SJCRH30 (cell line): ENCODE data around the gene NOLC1. TPM values are rescaled to one million over a fixed set of nuclear protein-coding genes. Genes with fewer than 3 reads are reported as not detected.
A peak's percentile ranks its signal among the peaks of the same experiment; 100 is the strongest.

Experiments
- DNase-seq, 2 experiments: peaks; one replicate each; pipeline ENCODE4 v3.0.0-alpha.2; 2015 to 2020
- H3K27ac ChIP-seq: fragments of 250-450 bp; sonication (Bioruptor Pico); 2 replicates; pipeline ENCODE4 v1.5.1; 2020; ENCODE audit warnings: mild to moderate bottlenecking, moderate library complexity
- H3K27me3 ChIP-seq: fragments of 250-450 bp; sonication (Bioruptor Pico); 2 replicates; pipeline ENCODE4 v1.5.1; 2020; ENCODE audit warnings: mild to moderate bottlenecking, moderate library complexity
- H3K36me3 ChIP-seq: fragments of 250-450 bp; sonication (Bioruptor Pico); 2 replicates; pipeline ENCODE4 v1.5.1; 2020; ENCODE audit warnings: mild to moderate bottlenecking, moderate library complexity
- H3K4me1 ChIP-seq: fragments of 250-450 bp; sonication (Bioruptor Pico); 2 replicates; pipeline ENCODE4 v1.5.1; 2020; ENCODE audit warnings: mild to moderate bottlenecking, moderate library complexity
- H3K4me3 ChIP-seq: fragments of 250-450 bp; sonication (Bioruptor Pico); 2 replicates; pipeline ENCODE4 v1.5.1; 2020; ENCODE audit warnings: mild to moderate bottlenecking, moderate library complexity
- H3K9me3 ChIP-seq: fragments of 250-450 bp; sonication (Bioruptor Pico); replicated peaks from 2 replicates; pipeline ENCODE4 v1.5.1; 2020; ENCODE audit warnings: mild to moderate bottlenecking, moderate library complexity
- total RNA-seq: library from RNA; depleted of rRNA; stranded (reverse); fragments of >200 nt; shearing (Covaris generic); gene quantifications from 2 replicates; pipeline ENCODE4 v1.2.3, GENCODE V29; 2014; rRNA removed

Gene NOLC1
- 225 and 242 TPM in 2 replicates for total RNA-seq

DNA sequence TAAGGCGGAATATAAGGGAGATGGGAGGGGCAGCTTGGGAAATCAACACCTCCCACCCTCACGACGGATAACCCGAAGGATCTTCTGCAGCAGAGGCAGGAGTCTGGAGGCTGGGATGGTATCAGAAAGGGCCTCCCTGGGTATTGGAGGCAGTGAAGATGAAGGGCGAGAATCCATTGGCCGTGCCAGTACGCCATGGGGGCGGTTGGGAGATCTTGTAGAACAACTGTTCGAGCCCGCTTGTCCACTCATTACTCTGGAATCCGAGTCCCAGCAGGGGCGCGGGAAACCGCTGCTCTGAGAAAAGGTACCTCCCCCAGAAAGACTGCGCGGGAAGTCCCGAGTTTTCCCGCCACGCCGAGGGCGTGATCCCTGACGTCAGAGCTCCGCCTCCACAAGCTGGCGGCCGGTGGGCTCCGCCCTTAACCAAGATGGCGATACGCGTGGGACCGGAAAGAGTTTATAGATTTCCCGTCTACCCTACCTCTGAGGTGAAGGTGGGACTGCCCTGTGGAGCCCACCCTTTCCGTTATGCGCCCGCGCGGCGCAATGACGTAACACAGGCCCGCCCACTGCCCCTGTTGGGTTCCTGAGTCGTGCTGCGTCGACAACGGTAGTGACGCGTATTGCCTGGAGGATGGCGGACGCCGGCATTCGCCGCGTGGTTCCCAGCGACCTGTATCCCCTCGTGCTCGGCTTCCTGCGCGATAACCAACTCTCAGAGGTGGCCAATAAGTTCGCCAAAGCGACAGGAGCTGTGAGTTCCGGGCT lies at the start of gene NOLC1:
Gene NOLC1 (plus strand): TSS at position 616 of the 771 bp plus-strand sequence. CDS start 22 bp downstream, at position 638.
- Histone ChIP-seq H3K36me3 (peaks cover 59% of the 10 kb centered on the region), H3K9me3 (no peaks in the 10 kb centered on the region), H3K27me3 (no peaks in the 10 kb centered on the region), H3K4me1 (peaks cover 6% of the 10 kb centered on the region), H3K4me3 (peak within 1 kb of the TSS; percentile 77), H3K27ac (peak within 1 kb of the TSS; percentile 89)
- peak; percentile 100 for DNase-seq

DNA sequence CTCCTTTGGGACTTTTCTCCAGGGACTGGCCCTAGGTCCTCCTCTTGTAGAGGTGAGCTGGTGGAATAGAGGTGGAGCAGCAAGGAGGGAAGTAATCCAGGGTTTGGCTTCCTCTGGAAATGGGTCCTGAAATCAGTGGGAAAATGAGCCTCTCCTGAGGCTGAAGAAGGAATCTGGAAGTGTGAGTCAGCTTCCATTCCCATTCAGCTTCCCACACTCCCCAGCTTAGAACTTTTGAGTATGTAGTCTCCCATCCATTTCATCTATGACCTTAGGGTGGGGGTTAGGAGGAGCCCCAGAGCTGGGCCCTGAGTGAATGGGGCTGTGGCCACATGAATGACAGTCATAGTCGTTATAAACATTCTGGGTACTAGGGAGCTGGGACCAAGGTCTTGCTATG lies 49.8 kb upstream of the NOLC1 start:
- Histone ChIP-seq H3K9me3 (no peaks in the 10 kb centered on the region), H3K4me1 (no peaks in the 10 kb centered on the region), H3K36me3 (peaks cover 17% of the 10 kb centered on the region), H3K4me3 (no peak overlapping the region), H3K27ac (no peak overlapping the region), H3K27me3 (no peaks in the 10 kb centered on the region)
- no peak for DNase-seq

DNA sequence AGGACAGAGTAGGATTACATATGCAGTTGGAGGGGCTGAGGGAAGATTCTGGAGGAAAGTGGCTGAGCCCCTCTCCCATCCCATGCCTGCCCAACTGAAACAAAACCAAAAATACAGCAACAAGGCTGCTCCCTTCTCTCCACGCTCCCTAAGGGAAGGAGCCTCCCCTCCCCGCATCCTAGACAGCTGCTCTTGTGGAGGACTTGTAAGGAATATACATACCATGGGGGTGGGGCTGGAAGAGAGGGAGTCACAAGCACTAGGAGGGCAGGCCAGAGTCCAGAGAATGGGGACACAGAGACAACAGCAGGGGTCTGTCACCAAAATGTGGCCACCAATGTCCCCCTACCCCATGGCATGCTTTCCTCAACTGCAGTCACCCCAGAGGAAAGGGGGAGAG lies 45.2 kb upstream of the NOLC1 start:
- peaks cover 56% of the 10 kb centered on the region for H3K36me3 ChIP-seq
- peak; percentile 40 to 41 for DNase-seq
- H3K4me3 ChIP-seq = no peak overlapping the region
- H3K9me3 ChIP-seq = no peaks in the 10 kb centered on the region
- H3K4me1 ChIP-seq = no peaks in the 10 kb centered on the region
- no peaks in the 10 kb centered on the region for H3K27me3 ChIP-seq
- no peak overlapping the region for H3K27ac ChIP-seq

DNA sequence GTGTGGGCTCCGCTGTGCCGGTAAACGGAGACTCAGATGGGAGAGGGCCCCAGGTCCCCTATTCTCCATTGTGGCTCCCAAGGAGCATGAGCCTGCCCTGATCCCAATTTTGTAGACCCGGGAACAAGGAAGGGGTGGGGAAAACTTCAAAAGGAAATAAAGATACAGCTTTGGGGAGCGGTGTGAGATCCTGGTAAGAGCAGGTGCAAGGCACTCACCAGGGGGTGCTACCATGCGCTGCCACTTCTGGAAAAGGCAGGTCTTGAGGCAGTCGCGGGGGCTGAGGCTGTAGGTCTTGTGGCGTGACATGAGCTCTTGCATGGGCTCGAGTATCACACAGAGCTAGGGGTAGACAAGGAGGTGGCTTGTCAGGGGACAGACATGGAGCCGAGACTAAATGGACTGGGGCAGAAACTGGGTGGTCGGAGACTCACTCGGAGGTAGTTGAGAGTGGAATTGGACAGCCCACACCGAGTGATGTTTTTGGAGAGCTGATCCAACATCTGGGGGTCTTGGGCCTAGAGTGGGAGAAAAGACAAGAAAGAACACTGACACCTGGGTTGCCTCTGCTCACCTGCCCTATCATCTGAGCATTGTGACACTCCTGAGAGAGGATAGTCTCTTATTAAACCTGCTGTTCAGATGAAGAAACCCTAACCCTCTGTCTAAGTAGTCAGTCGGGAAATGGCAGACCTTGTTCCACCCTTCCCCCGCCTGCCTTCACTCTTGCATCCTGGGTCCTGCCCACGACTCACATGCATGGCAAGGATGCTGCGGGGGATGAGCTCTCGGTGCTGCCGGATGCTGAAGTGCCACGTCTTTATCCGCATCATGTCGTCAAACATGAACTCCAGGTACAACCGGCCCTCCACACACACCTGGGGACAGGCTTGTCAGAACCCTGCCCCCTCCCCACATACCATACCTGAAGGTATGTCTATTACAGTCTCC lies 42.7 kb upstream of the NOLC1 start:
- H3K9me3 ChIP-seq = no peaks in the 10 kb centered on the region
- no peak overlapping the region for H3K4me3 ChIP-seq
- peaks cover 52% of the 10 kb centered on the region for H3K36me3 ChIP-seq
- DNase-seq = no peak
- H3K27ac ChIP-seq = no peak overlapping the region
- no peaks in the 10 kb centered on the region for H3K4me1 ChIP-seq
- no peaks in the 10 kb centered on the region for H3K27me3 ChIP-seq

DNA sequence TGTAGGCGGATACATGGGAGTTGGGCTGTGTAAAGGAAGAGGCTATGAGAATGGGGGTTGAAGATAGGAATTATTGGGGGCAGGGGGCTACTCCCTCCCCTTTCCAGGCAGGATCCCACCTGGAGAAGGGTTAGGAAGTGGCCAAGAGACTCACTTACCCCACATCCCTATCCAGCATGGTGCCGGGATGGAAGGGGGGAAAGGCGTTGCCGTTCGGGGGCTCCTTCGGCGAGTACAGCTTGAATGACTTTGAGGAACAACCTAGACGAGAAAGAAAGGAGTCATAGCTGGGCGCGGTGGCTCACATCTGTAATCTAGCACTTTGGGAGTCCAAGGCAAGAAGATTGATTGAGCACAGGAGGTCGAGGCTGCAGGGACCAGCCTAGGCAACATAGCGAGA lies 40.9 kb upstream of the NOLC1 start:
- no peak for DNase-seq
- Histone ChIP-seq H3K27ac (no peak overlapping the region), H3K36me3 (peaks cover 48% of the 10 kb centered on the region), H3K4me3 (no peak overlapping the region), H3K27me3 (no peaks in the 10 kb centered on the region), H3K9me3 (no peaks in the 10 kb centered on the region), H3K4me1 (peaks cover 8% of the 10 kb centered on the region)

DNA sequence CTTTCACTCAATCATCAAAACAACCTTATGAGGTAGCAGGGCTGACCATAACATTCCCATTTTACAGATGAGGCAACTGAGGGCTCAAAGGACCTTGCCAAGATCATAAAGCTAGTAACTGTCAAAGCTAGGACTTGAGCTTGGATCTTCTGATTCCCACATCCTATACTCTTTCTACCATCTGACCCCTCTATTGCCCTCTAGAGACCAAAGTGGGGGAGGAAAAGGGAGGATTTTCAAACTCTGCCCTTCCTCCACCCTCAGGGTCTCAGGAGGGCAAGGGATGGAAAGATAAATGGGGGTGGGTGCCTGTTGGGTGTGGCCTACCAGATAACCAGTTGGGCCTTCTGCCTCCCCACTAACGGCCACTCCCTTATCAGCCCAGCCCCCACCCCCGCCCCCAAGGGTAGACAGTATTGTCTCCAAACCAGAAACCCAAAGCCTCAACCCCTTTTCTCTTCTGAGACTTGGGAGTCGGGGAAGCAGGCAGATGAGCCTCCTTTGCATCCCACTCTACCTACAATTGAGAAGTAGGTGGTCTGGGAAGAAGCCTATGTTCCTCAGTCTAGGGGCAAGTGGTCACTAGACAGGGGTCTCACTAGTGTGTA lies 39.9 kb upstream of the NOLC1 start:
- no peak overlapping the region for H3K27ac ChIP-seq
- no peaks in the 10 kb centered on the region for H3K27me3 ChIP-seq
- peaks cover 40% of the 10 kb centered on the region for H3K36me3 ChIP-seq
- no peaks in the 10 kb centered on the region for H3K9me3 ChIP-seq
- DNase-seq = peak in 1 of 2 experiments; percentile 43
- peaks cover 12% of the 10 kb centered on the region for H3K4me1 ChIP-seq
- no peak overlapping the region for H3K4me3 ChIP-seq

DNA sequence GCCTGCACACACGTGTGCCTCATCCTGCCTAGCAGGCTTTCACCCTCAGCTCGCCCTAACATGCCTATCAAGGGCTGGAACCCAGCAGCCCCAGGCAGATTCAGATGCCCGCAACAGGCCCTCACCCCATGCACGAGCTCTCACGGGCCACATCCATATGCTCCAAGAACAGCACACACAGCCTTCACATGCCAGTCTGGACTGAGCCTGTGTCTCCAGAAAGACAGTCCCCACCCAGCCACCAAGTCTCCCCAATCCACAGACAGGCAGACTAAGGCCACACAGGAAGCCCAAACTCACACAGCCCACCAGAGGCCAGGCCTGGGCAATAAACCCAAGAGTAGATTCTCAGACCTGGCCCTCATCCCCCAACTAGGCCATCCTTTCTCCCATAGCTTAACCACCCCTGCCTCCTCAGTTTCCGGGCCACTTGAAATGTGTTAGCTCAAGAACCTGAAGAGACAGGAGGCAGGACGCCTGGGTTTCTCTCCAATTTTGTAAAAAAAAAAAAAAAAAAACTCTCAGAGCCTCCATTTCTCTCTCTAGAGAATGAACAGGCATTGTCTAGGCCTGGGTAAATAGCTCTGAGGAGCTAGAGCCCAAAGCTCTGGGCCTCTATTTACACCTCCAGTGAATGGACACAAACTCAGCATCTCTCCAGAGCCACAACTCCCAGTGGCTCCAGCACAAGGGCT lies 38.8 kb upstream of the NOLC1 start:
- Histone ChIP-seq H3K4me1 (peaks cover 21% of the 10 kb centered on the region), H3K27me3 (no peaks in the 10 kb centered on the region), H3K36me3 (peaks cover 30% of the 10 kb centered on the region), H3K4me3 (peak overlapping the region; percentile 84), H3K27ac (no peak overlapping the region), H3K9me3 (no peaks in the 10 kb centered on the region)
- no peak for DNase-seq

DNA sequence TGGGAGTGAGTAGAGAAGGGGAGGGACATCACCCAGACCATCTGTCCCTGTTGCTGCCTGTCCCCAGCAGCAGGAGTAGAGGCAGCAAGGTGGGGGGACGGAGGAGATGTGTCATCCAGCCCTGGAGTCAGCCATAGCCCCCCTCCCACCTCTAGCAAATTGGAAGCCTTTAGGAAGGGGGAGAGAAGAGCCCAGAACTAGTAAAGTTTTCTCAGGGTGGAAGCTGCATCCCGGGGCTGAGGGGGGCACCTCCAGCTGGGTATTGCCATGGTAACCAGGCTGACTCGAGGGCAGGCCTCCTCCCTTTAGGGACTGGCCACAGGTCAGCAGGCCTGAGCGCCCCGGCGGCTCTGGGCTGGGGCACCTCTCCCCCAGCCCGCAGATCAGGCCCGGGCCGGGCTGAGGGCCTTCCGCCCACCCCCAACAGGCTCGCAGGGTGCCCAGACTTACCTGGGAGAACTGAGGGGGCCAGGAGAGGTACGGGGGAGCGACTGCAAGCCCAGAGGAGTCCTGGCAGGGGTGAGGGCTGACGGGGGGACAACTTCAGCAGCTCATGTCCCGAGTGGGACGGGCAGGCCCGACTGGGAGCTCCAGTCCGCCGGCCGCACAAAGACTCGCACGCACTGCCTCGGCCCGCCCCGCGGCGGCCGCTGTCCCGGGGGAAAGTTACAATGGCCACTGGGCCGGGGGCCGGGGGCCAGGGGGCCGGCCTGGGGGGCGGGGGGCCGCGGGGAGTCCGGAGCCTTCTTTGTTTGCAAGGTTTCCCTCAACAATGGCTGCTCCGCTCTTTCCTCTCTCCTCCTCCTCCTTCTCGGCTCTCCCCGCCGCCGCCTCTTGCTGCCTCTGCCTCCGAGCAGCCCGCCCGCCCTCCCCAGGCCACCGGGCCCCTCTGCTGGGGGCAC lies 38.0 kb upstream of the NOLC1 start:
- DNase-seq = peak; percentile 57 to 64
- H3K9me3 ChIP-seq = no peaks in the 10 kb centered on the region
- peaks cover 23% of the 10 kb centered on the region for H3K36me3 ChIP-seq
- peaks cover 27% of the 10 kb centered on the region for H3K4me1 ChIP-seq
- H3K27me3 ChIP-seq = no peaks in the 10 kb centered on the region
- peak overlapping the region; percentile 44 for H3K27ac ChIP-seq
- peak overlapping the region; percentile 84 for H3K4me3 ChIP-seq

DNA sequence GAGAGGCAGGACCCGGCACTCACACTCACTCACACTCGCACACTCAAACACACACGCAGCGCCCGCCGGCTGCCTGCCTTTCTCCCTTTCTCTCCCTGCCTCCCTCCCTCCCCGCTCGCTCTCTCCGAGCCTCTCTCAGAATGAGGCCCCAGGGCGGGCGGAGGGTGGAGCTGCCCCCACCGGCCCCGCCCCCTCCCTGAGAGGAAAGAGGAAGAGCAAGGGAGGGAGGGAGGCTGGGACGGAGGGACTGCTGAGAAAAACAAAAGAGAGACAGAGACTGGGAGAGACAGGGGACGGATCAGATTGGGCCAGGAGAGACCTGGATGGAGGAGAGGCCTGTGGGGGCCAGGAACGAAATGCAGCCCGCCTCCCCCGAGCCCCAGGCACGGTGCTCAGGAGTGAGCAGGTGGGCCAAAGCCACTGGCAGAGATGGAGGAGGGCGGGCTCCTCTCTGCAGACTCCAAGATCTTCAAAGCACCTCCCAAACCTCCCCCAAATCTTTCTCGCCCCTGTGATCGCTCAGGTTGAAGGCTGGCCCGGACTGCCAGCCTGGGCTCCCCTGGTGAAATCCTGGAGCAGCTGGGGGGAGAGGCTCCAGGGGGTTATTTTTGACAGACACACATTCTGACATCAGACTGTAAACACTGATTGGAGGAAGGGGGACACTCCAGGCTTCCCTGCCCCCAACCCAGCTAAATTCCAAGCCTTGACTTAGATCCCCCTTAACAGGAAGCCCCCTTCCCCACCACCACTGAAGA lies 37.1 kb upstream of the NOLC1 start:
- Histone ChIP-seq H3K4me3 (peak overlapping the region; percentile 84), H3K9me3 (no peaks in the 10 kb centered on the region), H3K4me1 (peaks cover 27% of the 10 kb centered on the region), H3K27me3 (no peaks in the 10 kb centered on the region), H3K27ac (no peak overlapping the region), H3K36me3 (peaks cover 14% of the 10 kb centered on the region)
- peak; percentile 94 to 96 for DNase-seq

DNA sequence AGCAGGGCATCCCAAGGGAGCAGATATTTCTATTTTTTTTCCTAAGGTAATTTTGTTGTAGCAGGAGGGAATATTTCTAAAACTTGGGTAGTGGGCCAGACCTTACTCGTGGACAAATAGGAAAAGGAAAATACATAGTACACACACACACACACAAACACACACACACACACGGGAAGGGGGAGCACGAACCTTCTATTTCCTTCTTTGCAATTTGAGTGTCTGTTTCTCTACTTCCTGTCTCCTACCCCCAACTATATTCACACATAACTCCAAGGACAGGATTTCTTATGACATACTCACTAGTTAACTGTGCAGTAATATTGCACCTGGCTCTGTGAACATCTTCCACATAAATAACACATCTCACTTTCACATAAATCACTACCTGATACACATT lies 36.4 kb upstream of the NOLC1 start:
- Histone ChIP-seq H3K9me3 (no peaks in the 10 kb centered on the region), H3K27ac (no peak overlapping the region), H3K4me3 (no peak overlapping the region), H3K27me3 (no peaks in the 10 kb centered on the region), H3K36me3 (peaks cover 7% of the 10 kb centered on the region), H3K4me1 (peaks cover 27% of the 10 kb centered on the region)
- DNase-seq = no peak

DNA sequence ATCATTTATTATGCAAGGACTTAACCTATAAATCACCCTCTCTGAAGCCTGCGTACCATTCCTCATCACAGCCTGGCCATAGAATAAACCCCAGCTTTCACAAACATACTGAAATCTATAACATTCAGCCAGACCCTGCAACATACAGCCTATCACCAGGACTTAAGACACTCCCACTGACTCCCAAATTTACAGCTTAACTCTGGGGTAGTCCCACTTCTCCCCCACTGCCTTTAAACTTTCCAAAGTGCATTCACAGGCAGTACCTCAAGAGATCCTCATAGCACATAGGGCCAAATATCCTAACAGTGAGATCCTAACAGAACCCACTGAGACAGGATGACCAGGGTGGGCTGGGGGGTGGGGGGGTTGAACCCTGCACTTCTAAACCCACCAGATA lies 35.5 kb upstream of the NOLC1 start:
- no peaks in the 10 kb centered on the region for H3K27me3 ChIP-seq
- DNase-seq = no peak
- no peaks in the 10 kb centered on the region for H3K9me3 ChIP-seq
- peaks cover 29% of the 10 kb centered on the region for H3K4me1 ChIP-seq
- no peak overlapping the region for H3K27ac ChIP-seq
- no peak overlapping the region for H3K4me3 ChIP-seq
- H3K36me3 ChIP-seq = no peaks in the 10 kb centered on the region; the same call in 1 of the 2 replicates

DNA sequence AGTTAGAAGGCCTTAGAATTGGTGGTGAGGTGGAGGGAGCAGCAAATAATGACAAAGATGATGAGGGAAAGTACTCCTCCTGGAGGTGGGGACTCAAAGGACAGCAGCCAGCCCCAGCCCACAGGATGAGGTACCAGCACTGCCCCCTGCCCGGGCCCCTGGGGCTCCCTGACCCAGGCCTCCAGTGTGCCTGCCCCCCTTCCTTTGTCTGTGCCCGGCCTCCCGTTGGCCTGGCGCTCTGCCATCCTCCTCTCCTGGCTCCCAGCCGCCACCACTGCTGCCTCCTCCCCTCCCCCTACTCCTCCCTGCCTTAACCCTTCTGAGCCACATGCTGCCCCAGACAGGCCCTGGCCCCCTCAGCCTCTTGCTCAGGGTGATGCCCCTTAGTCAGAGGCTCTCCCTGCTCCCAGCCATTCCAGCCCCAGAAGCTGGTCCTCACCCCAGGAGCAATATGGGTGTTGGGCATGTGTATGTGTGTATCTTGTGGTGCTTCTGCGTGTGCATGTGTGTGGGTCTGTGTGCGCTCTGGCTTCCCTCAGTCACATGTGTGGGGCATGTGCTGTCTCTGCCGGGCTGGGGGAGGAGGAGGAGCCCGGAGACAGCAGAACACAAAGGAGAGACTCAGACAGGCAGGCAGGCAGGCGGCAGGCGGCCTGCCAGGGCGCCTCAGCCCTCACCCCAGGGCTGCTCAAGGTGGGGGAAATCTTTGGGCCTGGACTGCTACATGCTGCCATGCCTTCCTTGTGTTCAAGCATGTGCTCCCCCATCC lies 34.6 kb upstream of the NOLC1 start:
- DNase-seq = peak; percentile 96 to 97
- Histone ChIP-seq H3K27me3 (no peaks in the 10 kb centered on the region), H3K4me1 (peaks cover 35% of the 10 kb centered on the region), H3K9me3 (no peaks in the 10 kb centered on the region), H3K4me3 (peak overlapping the region; percentile 11), H3K27ac (peak overlapping the region; percentile 71), H3K36me3 (no peaks in the 10 kb centered on the region)
